Smooth muscle cell of the brain vasculature (primary cell): ENCODE results near the gene GLIS1.

Experiments used
- DNase-seq: peaks from one replicate; pipeline ENCODE4 v3.0.0-alpha.2; 2012; ENCODE audit warnings: low read depth, low spot score

GLIS1 gene

DNA sequence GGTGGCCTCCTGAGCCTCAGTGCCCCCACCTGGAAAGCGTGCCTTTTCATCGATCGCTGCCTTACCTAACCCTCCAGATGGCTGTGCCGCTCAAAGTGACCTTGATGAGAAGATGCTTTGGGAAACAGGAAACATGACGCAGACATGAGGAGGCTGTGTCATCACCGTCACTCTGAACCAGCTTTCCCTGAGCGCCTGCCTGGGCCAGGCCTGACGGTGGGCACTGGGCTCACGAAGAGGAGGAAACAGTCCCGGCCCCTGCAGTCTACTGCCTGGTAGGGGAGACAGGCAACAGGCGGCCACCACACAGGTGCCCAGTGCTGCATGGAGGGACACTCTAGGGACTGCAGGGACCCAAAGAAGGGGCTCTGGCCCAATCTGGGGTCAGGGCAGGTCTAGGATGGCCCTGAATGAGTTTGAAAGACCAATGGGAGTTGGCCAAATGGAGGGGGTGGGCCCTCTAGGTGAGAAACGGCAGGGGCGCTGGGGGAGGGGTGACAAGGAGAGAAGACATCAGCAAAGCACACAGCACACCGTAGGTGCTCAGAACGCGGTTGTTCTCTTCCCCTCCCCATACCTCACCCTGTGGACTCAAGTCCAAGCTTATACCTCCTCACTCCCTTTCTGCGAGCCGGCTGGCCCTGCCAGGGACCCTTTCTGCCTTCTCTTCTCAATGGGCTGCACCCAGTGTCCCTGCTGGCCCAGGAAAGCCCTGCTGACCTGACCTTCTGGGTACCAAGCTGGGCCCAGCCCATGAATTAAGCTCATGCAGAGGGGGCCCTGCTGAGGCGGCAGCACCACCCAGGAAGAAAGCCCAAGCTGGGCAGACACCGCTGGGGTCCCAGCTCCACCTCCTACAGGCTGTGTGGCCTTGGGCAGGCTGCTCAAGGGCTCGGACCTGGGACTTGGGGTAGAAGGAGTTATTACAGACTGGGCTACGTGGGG is 44.9 kb downstream of the GLIS1 start:
- no peak for DNase-seq

DNA sequence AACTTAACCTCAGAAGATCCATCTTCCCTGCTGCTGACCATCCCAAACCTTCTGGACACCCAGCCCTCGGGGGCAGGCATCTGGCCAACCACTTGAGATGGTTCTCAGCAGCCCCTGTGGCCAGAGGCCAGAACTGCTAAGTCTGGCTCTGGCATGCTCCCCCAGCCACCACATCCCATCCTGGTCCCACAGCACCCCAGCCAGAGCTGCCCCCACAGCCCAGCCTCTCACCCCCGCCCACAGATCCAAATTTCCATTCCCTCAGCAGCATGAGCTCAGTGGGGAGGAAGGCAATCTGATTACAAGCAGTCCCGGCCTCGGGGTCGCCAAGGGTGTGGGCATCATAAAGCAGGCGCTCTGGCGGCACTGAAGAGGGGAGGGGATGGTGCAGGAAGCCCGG is 45.6 kb downstream of the GLIS1 start:
- no peak for DNase-seq

DNA sequence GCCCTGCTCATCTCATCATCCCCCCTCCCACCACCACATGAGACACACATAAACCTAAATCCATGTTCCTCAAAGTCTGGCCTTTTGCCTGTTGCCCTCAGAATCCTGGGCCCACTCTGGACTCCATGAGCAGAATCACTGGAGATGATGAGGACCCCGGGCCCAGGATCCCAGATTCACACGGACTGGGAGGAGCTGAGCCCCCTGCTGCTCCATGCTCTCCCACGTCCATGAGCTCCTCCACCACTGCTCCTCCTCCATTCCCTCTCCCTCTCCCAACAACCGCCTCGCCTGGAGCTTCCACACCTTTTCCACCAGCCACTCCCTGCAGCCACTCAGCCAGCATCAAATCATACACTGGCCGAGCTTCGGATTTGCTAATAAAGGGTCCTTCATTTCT is 47.6 kb downstream of the GLIS1 start:
- no peak for DNase-seq

DNA sequence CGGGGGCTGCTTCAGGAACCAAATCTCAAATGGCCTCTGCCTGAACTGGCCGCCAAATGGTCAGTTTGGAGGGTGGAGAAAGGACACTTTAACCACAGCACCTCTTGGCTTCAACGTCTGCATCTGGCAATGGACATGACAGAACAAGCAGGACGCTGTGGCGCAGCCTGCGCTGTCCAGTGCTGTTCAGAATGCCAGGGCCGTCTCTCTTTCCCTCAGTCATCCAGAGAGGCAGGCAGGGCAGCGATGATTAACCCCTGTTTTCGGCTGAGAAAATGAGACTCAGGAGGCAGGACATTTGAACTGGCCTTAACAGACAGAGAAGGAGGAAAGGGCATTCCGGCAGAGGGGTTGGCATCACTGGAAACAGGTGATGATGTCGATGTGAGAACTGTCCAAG is 48.6 kb downstream of the GLIS1 start:
- no peak for DNase-seq

DNA sequence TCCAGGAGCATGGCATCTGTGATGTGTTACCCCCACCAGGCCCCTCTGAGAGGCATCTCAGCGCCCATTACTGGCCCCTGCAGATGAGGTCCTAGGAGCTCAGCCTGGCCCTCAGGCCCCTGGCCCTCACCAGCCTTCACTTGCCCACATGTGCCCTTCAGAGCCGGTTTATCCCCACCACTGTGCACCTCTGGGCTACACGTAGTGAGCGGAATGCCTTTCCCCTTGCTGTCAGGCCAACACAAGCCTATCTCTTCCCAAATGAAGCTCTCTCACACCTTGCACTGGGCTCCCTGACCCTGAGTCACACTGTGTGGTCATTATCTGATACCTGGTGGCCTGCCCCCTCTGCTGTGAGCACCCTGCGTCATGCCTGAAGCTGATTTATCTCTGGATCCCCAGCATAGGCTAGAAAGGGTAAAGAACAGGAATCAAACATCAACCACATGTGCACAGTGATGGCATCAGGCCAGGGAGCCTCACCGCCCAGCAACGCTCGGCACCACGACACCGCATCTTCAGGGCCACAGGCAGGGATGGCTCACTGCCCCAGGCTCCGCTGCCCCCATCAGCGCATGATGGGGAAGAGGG is 49.1 kb downstream of the GLIS1 start:
- no peak for DNase-seq

DNA sequence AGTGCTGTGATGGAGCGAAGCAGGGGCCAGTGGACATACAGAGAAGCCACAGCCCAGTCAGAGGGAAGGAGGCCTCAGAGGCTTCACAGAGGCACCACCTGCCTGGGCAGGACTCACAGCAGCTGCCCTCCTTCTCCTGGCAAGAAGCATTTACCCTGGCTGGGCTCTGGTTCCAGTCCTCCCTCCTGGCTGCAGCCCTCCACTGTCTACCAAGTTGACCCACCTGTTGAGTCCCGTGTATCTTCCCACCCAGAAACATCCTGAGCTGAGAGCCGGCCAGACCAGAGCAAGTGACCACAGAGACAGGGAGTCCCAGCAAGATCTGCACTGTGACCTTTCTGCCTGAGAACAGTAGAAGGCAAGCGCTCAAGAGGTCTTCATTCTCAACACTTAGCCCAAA is 49.7 kb downstream of the GLIS1 start:
- no peak for DNase-seq

DNA sequence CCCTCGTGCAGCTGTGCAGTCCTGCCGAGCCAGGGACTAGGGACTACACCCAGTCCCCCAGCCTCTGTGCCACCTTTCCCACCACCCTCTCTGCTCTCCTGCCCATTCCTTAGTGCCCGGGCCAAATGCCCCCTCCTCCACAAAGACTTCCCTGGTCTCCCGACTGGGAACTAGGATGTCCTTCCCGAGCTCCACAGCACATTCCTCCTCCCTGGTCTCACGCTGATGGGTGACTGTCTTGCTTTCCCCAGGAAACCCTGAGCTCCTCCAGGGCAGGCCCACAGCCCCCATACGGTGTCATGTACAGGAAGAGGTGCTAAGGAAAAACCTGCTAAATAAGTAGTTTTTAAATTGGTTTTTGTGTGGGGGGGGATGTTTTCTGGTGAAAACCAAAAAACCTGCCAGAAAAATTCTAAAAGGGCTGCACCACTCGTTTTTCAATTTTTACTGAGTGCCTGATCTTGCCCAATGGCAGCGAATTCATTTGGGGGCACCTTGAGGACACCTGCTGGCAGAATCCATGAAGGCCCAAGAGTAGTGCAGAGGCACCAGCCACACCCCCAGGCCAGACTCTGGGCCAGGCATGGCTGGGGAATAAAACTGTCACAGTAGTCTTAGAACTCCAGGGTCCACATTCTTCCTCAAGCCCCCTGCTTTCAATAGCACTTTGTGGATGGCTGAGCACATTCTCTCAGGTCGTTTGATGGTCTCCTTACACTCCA is 50.4 kb downstream of the GLIS1 start:
- no peak for DNase-seq

GRCh38 chr1:53687901-53688300 is 51.1 kb downstream of the GLIS1 start:
- no peak for DNase-seq

- no peak for DNase-seq
These were observed 51.5 kb downstream of the GLIS1 start for GRCh38 chr1:53687426-53687825.

- no peak for DNase-seq
These were observed 52.0 kb downstream of the GLIS1 start for GRCh38 chr1:53686965-53687267.

DNA sequence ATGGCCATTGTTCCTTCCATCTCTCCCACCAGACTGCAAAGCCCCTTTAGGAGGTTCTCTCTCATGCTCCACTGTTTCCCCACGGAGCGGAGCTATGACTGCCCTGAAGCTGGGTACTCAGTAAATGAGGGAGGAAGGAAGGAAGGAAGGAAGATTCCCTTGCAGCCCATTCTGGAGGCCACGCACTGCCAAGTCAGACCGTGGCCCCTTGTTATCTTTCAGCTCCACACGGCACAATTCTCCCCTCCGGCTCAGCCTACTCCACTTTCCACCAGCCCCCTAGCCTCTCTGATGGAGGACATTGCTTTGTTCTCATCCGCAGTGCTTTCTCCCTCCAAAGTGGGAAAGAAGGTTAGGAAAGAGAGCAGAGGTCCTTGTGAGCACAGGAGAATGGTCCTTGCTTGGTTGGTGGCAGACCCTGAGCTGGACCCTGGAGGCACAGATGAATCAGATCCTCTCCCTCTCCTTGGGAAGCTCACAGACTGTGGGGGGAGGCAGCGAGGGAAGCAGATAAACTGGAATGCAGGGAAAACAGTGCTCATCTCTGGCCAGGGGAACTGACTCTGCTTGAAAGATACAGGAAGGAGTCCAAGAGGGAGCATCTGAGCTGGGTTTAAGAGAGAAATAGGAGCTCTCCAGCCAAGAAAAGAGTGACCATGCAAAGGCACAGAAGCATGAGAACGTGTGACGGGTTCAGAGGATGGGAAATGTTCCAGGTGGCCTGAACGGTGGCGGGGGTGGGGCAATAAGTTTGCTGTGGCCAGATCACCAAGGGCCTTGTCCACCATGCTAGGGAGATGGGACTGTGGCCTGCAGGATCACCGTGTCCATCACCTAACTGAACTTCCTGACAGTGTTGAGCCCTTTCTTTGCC is 52.6 kb downstream of the GLIS1 start:
- DNase-seq = no peak

- DNase-seq = no peak
These were observed 53.5 kb downstream of the GLIS1 start for GRCh38 chr1:53685272-53686051.

DNA sequence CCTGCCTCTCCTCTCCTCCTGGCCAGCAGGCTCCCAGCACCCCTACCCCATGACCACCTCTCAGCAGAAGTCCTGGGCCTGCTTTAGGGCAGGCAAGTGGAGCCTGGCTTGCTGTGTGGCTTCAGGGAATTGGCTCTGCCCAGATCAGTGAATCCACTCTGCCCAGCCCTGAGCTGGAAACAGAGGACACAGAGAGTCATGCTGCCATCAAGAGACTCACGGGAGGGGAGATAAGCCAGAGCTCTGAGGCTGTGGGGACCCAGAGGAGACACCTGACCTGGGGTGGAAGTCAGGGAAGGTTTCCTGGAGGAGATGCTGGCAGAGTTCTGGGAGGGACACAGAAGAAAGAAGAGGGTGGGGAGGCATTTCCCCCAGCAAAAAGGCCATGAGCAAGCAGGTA is 54.2 kb downstream of the GLIS1 start:
- no peak for DNase-seq

GRCh38 chr1:53683986-53684740 is 54.8 kb downstream of the GLIS1 start:
- no peak for DNase-seq

DNA sequence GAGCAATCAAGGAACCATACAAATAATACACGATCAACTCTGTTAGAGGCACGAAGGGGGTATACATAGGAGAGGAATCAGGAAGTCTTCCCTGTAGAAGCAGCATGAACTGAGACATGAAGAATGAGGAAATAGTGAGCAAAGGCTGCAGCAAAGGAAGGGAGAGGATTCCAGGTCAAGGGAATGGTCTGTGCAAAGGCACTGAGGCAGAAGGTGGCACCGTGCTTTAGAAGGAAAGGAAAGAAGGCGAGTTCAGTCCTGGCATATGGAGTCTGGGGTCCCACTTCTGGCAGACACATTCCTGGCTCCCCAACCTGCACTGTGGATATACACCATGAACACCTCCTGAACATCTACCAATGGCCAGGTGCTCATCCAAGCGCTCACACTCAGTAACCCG is 56.1 kb downstream of the GLIS1 start:
- DNase-seq = no peak

- DNase-seq = no peak
These were observed 56.8 kb downstream of the GLIS1 start for GRCh38 chr1:53681977-53682685.

DNA sequence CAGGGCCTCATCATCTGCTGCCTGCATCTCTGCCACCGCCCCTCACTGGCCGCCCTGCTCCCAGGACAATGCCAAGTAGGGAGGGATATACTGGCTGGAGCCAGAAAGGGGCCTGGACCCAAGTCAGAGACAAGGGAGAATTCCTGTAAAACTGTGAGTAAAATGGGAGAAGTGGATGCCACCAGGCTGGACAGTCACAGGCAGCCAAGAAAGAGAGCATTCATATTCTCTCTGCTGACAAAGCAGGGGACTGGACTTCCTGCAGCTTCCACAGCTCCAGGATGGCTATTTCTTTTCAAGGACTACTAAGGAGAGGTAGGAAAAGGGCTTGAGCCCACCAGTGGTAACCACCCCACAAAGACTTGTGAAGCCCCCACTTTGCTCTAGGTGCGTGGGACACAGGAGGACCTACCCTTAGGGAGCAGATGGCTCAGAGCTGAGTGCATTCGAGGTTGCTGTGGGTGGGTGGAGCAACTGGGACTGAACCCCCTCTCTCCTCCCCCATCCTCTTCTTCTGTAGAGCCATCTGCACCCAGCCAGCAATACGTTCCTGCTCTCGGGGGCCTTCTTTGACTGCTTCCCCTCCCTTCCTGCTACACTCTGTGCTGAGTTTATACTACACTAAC is 57.5 kb downstream of the GLIS1 start:
- no peak for DNase-seq

GRCh38 chr1:53680868-53681267 is 58.1 kb downstream of the GLIS1 start:
- no peak for DNase-seq
